GM12878 (cell line): ENCODE results near the gene COL15A1. TPM values are rescaled to one million over a fixed set of nuclear protein-coding genes. Genes with fewer than 3 reads are reported as not detected.

Source experiments
- EGR1 ChIP-seq, 2 experiments: IDR thresholded peaks; 1 replicate in 1 of 2; 2 replicates in 1 of 2; pipeline ENCODE4 v1.6.1; 2011 to 2012; ENCODE audit warnings: low read depth in 2 of 2, low read length in 2 of 2, borderline replicate concordance in 1 of 2, mild to moderate bottlenecking in 1 of 2, moderate library complexity in 1 of 2
- HDGF ChIP-seq: fragments of 450-650 bp; IDR thresholded peaks from 2 replicates; pipeline ENCODE4 v1.6.1; 2016; ENCODE audit warnings: antibody characterized with exemption
- IRF4 ChIP-seq: IDR thresholded peaks from 2 replicates; pipeline ENCODE4 v1.6.1; 2011; ENCODE audit warnings: low read depth, low read length
- JUNB ChIP-seq: IDR thresholded peaks from 2 replicates; pipeline ENCODE4 v1.6.1; 2016; ENCODE audit warnings: antibody characterized with exemption, mild to moderate bottlenecking
- MYB ChIP-seq: fragments of 150-350 bp; IDR thresholded peaks from 2 replicates; pipeline ENCODE4 v1.6.1; 2014; ENCODE audit warnings: mild to moderate bottlenecking, low read depth, low read length, borderline replicate concordance
- RUNX3 ChIP-seq: IDR thresholded peaks from 2 replicates; pipeline ENCODE4 v1.6.1; 2012; ENCODE audit warnings: low read length, inconsistent platforms
- polyA plus RNA-seq, 11 experiments: library from polyadenylated mRNA; depleted of rRNA in 4 of 11; unstranded in 6 of 11; stranded (reverse) in 5 of 11; fragments of >200 nt; fragmentation: Nextera tagmentation in 4 of 11; fragmentation: Illumina TruSeq in 1 of 11; extraction: Ambion mirVana in 4 of 11; extraction: Trizol in 1 of 11; gene quantifications; 1 replicate in 1 of 11; 2 replicates in 10 of 11; pipeline versions ENCODE4 v1.2.1 to v1.2.3, GENCODE V29; 2011 to 2016; ENCODE audit warnings: inconsistent platforms in 2 of 11, missing spikeins in 2 of 11, low read depth in 1 of 11
- total RNA-seq, 4 experiments: library from RNA; depleted of rRNA in 3 of 4; stranded (reverse); fragments of >200 nt in 3 of 4; fragmentation: Illumina TruSeq in 1 of 4; extraction: Trizol in 1 of 4; gene quantifications; 2 replicates each; pipeline versions ENCODE4 v1.2.1 to v1.2.3, GENCODE V29; 2013 to 2021
- TF ChIP-seq, protein P1 (sequence below): fragments of 450-650 bp; IDR thresholded peaks from 2 replicates; pipeline ENCODE4 v1.6.1; 2017; ENCODE audit warnings: mild to moderate bottlenecking, low read depth, inconsistent platforms; ENCODE audit not compliant: poor library complexity, severe bottlenecking
- TF ChIP-seq, protein P2 (sequence below): IDR thresholded peaks from 2 replicates; pipeline ENCODE4 v1.6.1; 2012; ENCODE audit warnings: low read length, inconsistent platforms

COL15A1 gene
- total and polyA plus RNA-seq, 10 of the 15 experiments (the other 5 are each of a cell fraction or from before 2014, with no cell fraction given) = 0.01 to 0.28 (median 0.06) TPM; not detected in 2

- TF ChIP-seq, protein P1, sequence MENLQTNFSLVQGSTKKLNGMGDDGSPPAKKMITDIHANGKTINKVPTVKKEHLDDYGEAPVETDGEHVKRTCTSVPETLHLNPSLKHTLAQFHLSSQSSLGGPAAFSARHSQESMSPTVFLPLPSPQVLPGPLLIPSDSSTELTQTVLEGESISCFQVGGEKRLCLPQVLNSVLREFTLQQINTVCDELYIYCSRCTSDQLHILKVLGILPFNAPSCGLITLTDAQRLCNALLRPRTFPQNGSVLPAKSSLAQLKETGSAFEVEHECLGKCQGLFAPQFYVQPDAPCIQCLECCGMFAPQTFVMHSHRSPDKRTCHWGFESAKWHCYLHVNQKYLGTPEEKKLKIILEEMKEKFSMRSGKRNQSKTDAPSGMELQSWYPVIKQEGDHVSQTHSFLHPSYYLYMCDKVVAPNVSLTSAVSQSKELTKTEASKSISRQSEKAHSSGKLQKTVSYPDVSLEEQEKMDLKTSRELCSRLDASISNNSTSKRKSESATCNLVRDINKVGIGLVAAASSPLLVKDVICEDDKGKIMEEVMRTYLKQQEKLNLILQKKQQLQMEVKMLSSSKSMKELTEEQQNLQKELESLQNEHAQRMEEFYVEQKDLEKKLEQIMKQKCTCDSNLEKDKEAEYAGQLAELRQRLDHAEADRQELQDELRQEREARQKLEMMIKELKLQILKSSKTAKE = peak; percentile 88
- TF ChIP-seq HDGF = no peak
- TF ChIP-seq JUNB = peak; percentile 61
- TF ChIP-seq RUNX3 = peak; percentile 36
- no peak for TF ChIP-seq EGR1 (IDR thresholded peaks at IDR 0.05; ENCODE audit: borderline replicate concordance in 1 of 2, low read depth in 2 of 2, low read length in 2 of 2)
- TF ChIP-seq IRF4 = peak; percentile 65; the same call in 1 of the 2 replicates
- TF ChIP-seq, protein P2, sequence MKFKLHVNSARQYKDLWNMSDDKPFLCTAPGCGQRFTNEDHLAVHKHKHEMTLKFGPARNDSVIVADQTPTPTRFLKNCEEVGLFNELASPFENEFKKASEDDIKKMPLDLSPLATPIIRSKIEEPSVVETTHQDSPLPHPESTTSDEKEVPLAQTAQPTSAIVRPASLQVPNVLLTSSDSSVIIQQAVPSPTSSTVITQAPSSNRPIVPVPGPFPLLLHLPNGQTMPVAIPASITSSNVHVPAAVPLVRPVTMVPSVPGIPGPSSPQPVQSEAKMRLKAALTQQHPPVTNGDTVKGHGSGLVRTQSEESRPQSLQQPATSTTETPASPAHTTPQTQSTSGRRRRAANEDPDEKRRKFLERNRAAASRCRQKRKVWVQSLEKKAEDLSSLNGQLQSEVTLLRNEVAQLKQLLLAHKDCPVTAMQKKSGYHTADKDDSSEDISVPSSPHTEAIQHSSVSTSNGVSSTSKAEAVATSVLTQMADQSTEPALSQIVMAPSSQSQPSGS = no peak
- TF ChIP-seq MYB = no peak
Measured at GRCh38 chr9:98993570-98993945, 49.9 kb downstream of the COL15A1 start (continued).
